22Rv1 (cell line): ENCODE results near the gene KRT79.

Experiments used
- CTCF ChIP-seq: fragments of 450-650 bp; IDR thresholded peaks from 2 replicates; pipeline ENCODE4 v1.5.1; 2017; ENCODE audit warnings: mild to moderate bottlenecking
- ZFX ChIP-seq: fragments of 450-650 bp; IDR thresholded peaks from 2 replicates; pipeline ENCODE4 v1.6.1; 2017; ENCODE audit warnings: antibody characterized with exemption, borderline replicate concordance

GRCh38 chr12:52848661-52849255 is 14.6 kb upstream of the KRT79 start, which contains the start of gene KRT78:
- TF ChIP-seq CTCF (no peak), ZFX (no peak)
